Lung (tissue), 12 donors: ENCODE results near the gene AHNAK. TPM values are rescaled to one million over a fixed set of nuclear protein-coding genes. Genes with fewer than 3 reads are reported as not detected.

ENCODE experiments used
- ATAC-seq: fragments of 200-7000 bp; cut with Tn5 transposase; one replicate; pipeline ENCODE4 v1.9.1; 2020; ENCODE audit warnings: moderate number of reproducible peaks; ENCODE audit not compliant: insufficient read depth, low FRiP score
- DNase-seq, 3 donors: peaks; one replicate each; pipeline ENCODE4 v3.0.0-alpha.2; 2013 to 2017
- H3K27ac ChIP-seq, 2 donors: one replicate each; pipeline ENCODE4 v1.5.1; 2013; ENCODE audit warnings: mild to moderate bottlenecking in 2 of 2, moderate library complexity in 2 of 2, control low read depth in 1 of 2, inconsistent platforms in 1 of 2, low read depth in 1 of 2, low read length in 1 of 2
- H3K27me3 ChIP-seq, 3 donors: one replicate each; pipeline ENCODE4 v1.5.1; 2013; ENCODE audit warnings: low read length in 2 of 3; ENCODE audit not compliant: control insufficient read depth in 3 of 3, insufficient read depth in 3 of 3
- H3K36me3 ChIP-seq, 4 donors: one replicate each; pipeline ENCODE4 v1.5.1; 2013; ENCODE audit warnings: low read length in 4 of 4, mild to moderate bottlenecking in 1 of 4, moderate library complexity in 1 of 4; ENCODE audit not compliant: control insufficient read depth in 4 of 4, insufficient read depth in 4 of 4
- H3K4me1 ChIP-seq, 5 donors: one replicate each; pipeline ENCODE4 v1.5.1; 2013; ENCODE audit warnings: low read length in 5 of 5, mild to moderate bottlenecking in 2 of 5, moderate library complexity in 1 of 5; ENCODE audit not compliant: control insufficient read depth in 5 of 5, insufficient read depth in 5 of 5
- H3K4me3 ChIP-seq: one replicate; pipeline ENCODE4 v1.5.1; 2013; ENCODE audit warnings: mild to moderate bottlenecking, control low read depth, moderate library complexity
- H3K9ac ChIP-seq, 2 donors: one replicate each; pipeline ENCODE4 v1.5.1; 2013; ENCODE audit warnings: low read length in 2 of 2, control low read depth in 1 of 2; ENCODE audit not compliant: insufficient read depth in 1 of 2
- H3K9me3 ChIP-seq, 4 donors: one replicate each; pipeline ENCODE4 v1.5.1; 2013; ENCODE audit warnings: low read length in 3 of 4, mild to moderate bottlenecking in 1 of 4, moderate library complexity in 1 of 4; ENCODE audit not compliant: control insufficient read depth in 4 of 4, insufficient read depth in 3 of 4
- WGBS, 2 donors: extraction: QIAGEN DNeasy Blood & Tissue Kit; methylation state at CpG; one replicate each; pipeline ENCODE4 v1.1.7; 2013; 5-methylcytosine and 5-hydroxymethylcytosine counted together
- polyA plus RNA-seq, 2 donors: library from polyadenylated mRNA; stranded (reverse); fragments of 200-250 nt; gene quantifications; one replicate each; pipeline ENCODE4 v1.2.1, GENCODE V29; 2013
- total RNA-seq, 2 donors: library from RNA; depleted of rRNA in 1 of 2; stranded (reverse); fragments of >200 nt in 1 of 2; gene quantifications; one replicate each; pipeline ENCODE4 v1.2.1, GENCODE V29; 2014 to 2021
- TF ChIP-seq, protein P1 (sequence below): IDR thresholded peaks from 2 replicates; pipeline ENCODE4 v1.5.1; 2012; ENCODE audit warnings: mild to moderate bottlenecking; ENCODE audit errors: control extremely low read depth, extremely low read depth
- donor health status: control.
- donor health status: control.
- donor health status: Bipolar disorder and iron deficiency.
- donor health status: healthy.
- donor health status: DM: yes; HTN: yes; CAD: no.

AHNAK gene
- total and polyA plus RNA-seq, 4 donors, result 66.5 to 707 (median 238) TPM

GRCh38 chr11:62545437-62546243 is 966 bp downstream of the AHNAK start:
- H3K9me3 ChIP-seq, result no peaks in the 10 kb centered on the region
- H3K4me3 ChIP-seq, result peak overlapping the region; percentile 93
- peaks cover 0 to 3% (median 0%) of the 10 kb centered on the region in 4 donors for H3K36me3 ChIP-seq
- peak; percentile 96 to 97 (median 96) for DNase-seq
- ATAC-seq, result peak; percentile 40
- peak overlapping the region; percentile 98 to 100 for H3K27ac ChIP-seq
- peaks cover 13 to 63% (median 28%) of the 10 kb centered on the region in 5 donors for H3K4me1 ChIP-seq
- TF ChIP-seq, protein P1, sequence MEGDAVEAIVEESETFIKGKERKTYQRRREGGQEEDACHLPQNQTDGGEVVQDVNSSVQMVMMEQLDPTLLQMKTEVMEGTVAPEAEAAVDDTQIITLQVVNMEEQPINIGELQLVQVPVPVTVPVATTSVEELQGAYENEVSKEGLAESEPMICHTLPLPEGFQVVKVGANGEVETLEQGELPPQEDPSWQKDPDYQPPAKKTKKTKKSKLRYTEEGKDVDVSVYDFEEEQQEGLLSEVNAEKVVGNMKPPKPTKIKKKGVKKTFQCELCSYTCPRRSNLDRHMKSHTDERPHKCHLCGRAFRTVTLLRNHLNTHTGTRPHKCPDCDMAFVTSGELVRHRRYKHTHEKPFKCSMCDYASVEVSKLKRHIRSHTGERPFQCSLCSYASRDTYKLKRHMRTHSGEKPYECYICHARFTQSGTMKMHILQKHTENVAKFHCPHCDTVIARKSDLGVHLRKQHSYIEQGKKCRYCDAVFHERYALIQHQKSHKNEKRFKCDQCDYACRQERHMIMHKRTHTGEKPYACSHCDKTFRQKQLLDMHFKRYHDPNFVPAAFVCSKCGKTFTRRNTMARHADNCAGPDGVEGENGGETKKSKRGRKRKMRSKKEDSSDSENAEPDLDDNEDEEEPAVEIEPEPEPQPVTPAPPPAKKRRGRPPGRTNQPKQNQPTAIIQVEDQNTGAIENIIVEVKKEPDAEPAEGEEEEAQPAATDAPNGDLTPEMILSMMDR, result no peak
- H3K27me3 ChIP-seq, result no peaks in the 10 kb centered on the region
- peak overlapping the region; percentile 61 to 85 for H3K9ac ChIP-seq
- 0 to 1% methylated on average over 57 to 59 of the region's 59 CpGs for WGBS, 2 donors

GRCh38 chr11:62544581-62545436 is 1.8 kb downstream of the AHNAK start:
- H3K27me3 ChIP-seq, result no peaks in the 10 kb centered on the region
- TF ChIP-seq, protein P1, result no peak
- peaks cover 20 to 69% (median 34%) of the 10 kb centered on the region in 5 donors for H3K4me1 ChIP-seq
- peak overlapping the region; percentile 61 to 85 for H3K9ac ChIP-seq
- peaks cover 0 to 3% (median 0%) of the 10 kb centered on the region in 4 donors for H3K36me3 ChIP-seq
- ATAC-seq (no peak), DNase-seq (peak in 1 of 3 donors; percentile 29)
- no peaks in the 10 kb centered on the region for H3K9me3 ChIP-seq
- H3K4me3 ChIP-seq, result peak overlapping the region; percentile 93
- 1 to 7% methylated on average over 32 of the region's 32 CpGs for WGBS, 2 donors
- H3K27ac ChIP-seq, result peak overlapping the region; percentile 98 to 100

- H3K4me3 ChIP-seq, result peak overlapping the region; percentile 93
- WGBS, 2 donors, result 33 to 63% methylated on average over 22 of the region's 22 CpGs
- H3K9me3 ChIP-seq, result no peaks in the 10 kb centered on the region
- H3K36me3 ChIP-seq, result peaks cover 0 to 3% (median 0%) of the 10 kb centered on the region in 4 donors
- peaks cover 27 to 74% (median 42%) of the 10 kb centered on the region in 5 donors for H3K4me1 ChIP-seq
- ATAC-seq (no peak), DNase-seq (peak in 1 of 3 donors; percentile 13)
- TF ChIP-seq, protein P1, result no peak
- H3K27me3 ChIP-seq, result no peaks in the 10 kb centered on the region
- peak overlapping the region; percentile 98 to 100 for H3K27ac ChIP-seq
- peak overlapping the region in 1 of 2 donors; percentile 85 for H3K9ac ChIP-seq
Measured at GRCh38 chr11:62543680-62544444, 2.7 kb downstream of the AHNAK start.
